Testis (tissue), 2 donors: ENCODE data around the gene WFDC10B.

Experiments used
- POLR2A ChIP-seq: fragments of 450-650 bp; IDR thresholded peaks from one replicate; pipeline ENCODE4 v1.6.1; 2017; ENCODE audit warnings: antibody characterized with exemption, mild to moderate bottlenecking, moderate library complexity
- TF ChIP-seq, protein P1 (sequence below), 3 experiments: fragments of 450-650 bp in 2 of 3; fragments of 200-600 bp in 1 of 3; sonication (generic) in 1 of 3; IDR thresholded peaks; one replicate each; pipeline ENCODE4 v1.5.1; 2016 to 2019; ENCODE audit warnings: antibody characterized with exemption in 3 of 3, mild to moderate bottlenecking in 2 of 3, moderate library complexity in 1 of 3

DNA sequence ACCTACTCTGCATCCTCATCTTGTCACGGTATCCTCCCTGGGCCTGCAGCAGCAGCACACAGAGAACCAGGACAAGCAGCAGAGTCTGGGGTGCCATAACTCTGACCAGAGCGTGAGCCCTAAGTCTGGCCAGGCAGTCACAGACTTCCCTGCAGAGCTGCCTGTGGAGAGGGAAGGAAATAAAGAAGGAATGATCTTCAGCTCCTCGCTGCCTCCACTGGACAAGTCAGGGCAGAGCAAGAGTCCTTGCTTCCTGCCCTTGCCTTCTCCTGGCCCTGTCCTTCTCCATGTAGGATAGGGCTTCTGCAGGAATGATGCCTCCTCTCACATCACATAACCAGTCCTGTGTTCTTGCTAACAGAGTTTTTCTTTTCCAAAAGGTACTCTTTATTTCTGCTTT is 18.9 kb downstream of the WFDC10B start:
- TF ChIP-seq POLR2A = no peak
- TF ChIP-seq, protein P1, sequence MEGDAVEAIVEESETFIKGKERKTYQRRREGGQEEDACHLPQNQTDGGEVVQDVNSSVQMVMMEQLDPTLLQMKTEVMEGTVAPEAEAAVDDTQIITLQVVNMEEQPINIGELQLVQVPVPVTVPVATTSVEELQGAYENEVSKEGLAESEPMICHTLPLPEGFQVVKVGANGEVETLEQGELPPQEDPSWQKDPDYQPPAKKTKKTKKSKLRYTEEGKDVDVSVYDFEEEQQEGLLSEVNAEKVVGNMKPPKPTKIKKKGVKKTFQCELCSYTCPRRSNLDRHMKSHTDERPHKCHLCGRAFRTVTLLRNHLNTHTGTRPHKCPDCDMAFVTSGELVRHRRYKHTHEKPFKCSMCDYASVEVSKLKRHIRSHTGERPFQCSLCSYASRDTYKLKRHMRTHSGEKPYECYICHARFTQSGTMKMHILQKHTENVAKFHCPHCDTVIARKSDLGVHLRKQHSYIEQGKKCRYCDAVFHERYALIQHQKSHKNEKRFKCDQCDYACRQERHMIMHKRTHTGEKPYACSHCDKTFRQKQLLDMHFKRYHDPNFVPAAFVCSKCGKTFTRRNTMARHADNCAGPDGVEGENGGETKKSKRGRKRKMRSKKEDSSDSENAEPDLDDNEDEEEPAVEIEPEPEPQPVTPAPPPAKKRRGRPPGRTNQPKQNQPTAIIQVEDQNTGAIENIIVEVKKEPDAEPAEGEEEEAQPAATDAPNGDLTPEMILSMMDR (IDR thresholded peaks at IDR 0.05) = no peak
